Neutrophil (primary cell): ENCODE results near the gene PANK1.

ENCODE experiments used
- H3K27ac ChIP-seq: fragments of 200-600 bp; sonication (generic); 2 replicates; pipeline ENCODE4 v1.5.1; 2016; ENCODE audit warnings: mild to moderate bottlenecking, moderate library complexity
- H3K27me3 ChIP-seq: fragments of 200-600 bp; sonication (generic); 2 replicates; pipeline ENCODE4 v1.6.0; 2016; ENCODE audit warnings: mild to moderate bottlenecking
- H3K36me3 ChIP-seq: fragments of 200-600 bp; sonication (generic); 2 replicates; pipeline ENCODE4 v1.5.1; 2017
- H3K4me1 ChIP-seq, 2 experiments: fragments of 200-600 bp in 1 of 2; sonication (generic) in 1 of 2; 1 replicate in 1 of 2; 2 replicates in 1 of 2; pipeline versions ENCODE4 v1.5.1 to v1.6.1; 2013 to 2016; ENCODE audit warnings: low read depth in 1 of 2, low read length in 1 of 2, mild to moderate bottlenecking in 1 of 2, moderate library complexity in 1 of 2; ENCODE audit not compliant: control insufficient read depth in 1 of 2, insufficient read depth in 1 of 2
- H3K4me3 ChIP-seq, 2 experiments: fragments of 200-600 bp in 1 of 2; sonication (generic) in 1 of 2; 1 replicate in 1 of 2; 2 replicates in 1 of 2; pipeline ENCODE4 v1.5.1; 2013 to 2016; ENCODE audit warnings: low read depth in 1 of 2, low read length in 1 of 2, mild to moderate bottlenecking in 1 of 2, moderate library complexity in 1 of 2
- H3K9me3 ChIP-seq: fragments of 200-600 bp; sonication (generic); 2 replicates; pipeline ENCODE4 v1.5.1; 2016
- CTCF ChIP-seq: fragments of 200-600 bp; sonication (generic); IDR thresholded peaks from 2 replicates; pipeline ENCODE4 v1.5.1; 2016; ENCODE audit warnings: antibody characterized with exemption

Gene PANK1

DNA sequence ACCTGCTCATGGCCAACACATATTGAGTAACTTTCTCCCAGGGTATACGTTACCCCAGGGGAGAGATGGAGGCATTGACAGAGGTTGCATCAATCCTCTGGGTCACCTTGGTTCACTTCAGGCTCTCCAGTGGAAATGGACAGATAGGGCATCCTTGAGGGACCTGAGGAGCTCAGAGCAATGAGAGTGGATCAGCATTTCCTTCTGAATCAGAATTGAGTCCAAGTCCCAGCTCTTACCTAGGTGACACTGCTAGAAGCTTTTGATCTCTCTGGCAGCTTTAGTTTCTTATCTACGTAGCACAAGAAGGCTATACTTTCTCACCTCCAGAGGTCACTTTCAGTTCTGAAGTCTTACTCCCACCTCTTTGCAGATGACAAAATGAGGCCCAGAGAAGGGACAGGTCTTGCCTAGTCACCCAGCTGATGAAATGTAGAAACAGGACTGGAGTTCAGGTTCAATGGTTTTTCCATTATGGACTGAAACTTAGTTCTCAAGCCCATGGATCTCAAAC is 35.2 kb downstream of the PANK1 start:
- no peaks in the 10 kb centered on the region for H3K4me1 ChIP-seq
- H3K36me3 ChIP-seq, result no peaks in the 10 kb centered on the region
- no peak overlapping the region for H3K4me3 ChIP-seq
- H3K9me3 ChIP-seq, result no peaks in the 10 kb centered on the region
- H3K27ac ChIP-seq, result no peak overlapping the region
- TF ChIP-seq CTCF, result no peak
- no peaks in the 10 kb centered on the region for H3K27me3 ChIP-seq

DNA sequence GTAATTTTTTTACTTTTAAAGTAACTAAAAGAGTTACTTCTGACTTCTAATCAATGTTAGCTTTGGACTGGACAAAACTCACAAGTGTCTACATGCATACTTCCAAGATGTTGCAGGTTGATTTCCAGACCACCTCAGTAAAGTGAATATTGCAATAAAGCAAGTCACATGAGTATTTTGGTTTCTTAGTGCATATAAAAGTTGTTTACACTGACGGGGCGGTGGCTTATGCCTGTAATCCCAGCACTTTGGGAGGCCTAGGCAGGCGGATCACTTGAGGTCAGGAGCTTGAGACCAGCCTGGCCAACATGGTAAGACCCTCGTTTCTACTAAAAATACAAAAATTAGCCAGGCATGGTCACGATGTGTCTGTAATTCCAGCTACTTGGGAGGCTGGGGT is 40.8 kb downstream of the PANK1 start:
- H3K4me1 ChIP-seq, result no peaks in the 10 kb centered on the region
- H3K9me3 ChIP-seq, result no peaks in the 10 kb centered on the region
- no peaks in the 10 kb centered on the region for H3K36me3 ChIP-seq
- H3K4me3 ChIP-seq, result no peak overlapping the region
- H3K27ac ChIP-seq, result no peak overlapping the region
- TF ChIP-seq CTCF, result no peak
- no peaks in the 10 kb centered on the region for H3K27me3 ChIP-seq

DNA sequence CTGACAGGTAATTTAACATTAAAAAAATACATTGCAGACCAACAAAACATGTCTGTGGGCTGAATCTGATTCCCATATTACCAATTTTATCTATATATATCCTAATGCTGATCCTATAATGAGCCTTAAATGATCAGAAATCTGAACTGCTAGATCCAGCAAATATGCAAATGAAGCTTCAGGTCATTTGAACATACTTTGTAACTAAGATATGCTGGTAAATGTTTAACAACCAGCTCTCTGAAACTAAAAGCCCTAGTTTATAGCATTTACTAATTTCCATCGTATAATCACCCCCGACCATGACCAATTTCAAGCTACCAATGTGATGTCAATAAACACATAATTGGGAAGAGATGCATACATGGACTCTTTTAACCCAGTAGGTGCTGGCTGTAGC is 42.1 kb downstream of the PANK1 start:
- no peak for TF ChIP-seq CTCF
- Histone ChIP-seq H3K9me3 (no peaks in the 10 kb centered on the region), H3K4me3 (no peak overlapping the region), H3K27ac (no peak overlapping the region), H3K4me1 (no peaks in the 10 kb centered on the region), H3K27me3 (no peaks in the 10 kb centered on the region), H3K36me3 (no peaks in the 10 kb centered on the region)

GRCh38 chr10:89601728-89602361 is 43.2 kb downstream of the PANK1 start:
- Histone ChIP-seq H3K9me3 (no peaks in the 10 kb centered on the region), H3K4me1 (no peaks in the 10 kb centered on the region), H3K36me3 (no peaks in the 10 kb centered on the region), H3K27me3 (no peaks in the 10 kb centered on the region), H3K4me3 (no peak overlapping the region), H3K27ac (no peak overlapping the region)
- no peak for TF ChIP-seq CTCF

- Histone ChIP-seq H3K4me3 (no peak overlapping the region), H3K27ac (no peak overlapping the region), H3K4me1 (no peaks in the 10 kb centered on the region), H3K9me3 (no peaks in the 10 kb centered on the region), H3K27me3 (no peaks in the 10 kb centered on the region), H3K36me3 (no peaks in the 10 kb centered on the region)
- TF ChIP-seq CTCF, result no peak
Observed at GRCh38 chr10:89600041-89600440, 45.0 kb downstream of the PANK1 start.

DNA sequence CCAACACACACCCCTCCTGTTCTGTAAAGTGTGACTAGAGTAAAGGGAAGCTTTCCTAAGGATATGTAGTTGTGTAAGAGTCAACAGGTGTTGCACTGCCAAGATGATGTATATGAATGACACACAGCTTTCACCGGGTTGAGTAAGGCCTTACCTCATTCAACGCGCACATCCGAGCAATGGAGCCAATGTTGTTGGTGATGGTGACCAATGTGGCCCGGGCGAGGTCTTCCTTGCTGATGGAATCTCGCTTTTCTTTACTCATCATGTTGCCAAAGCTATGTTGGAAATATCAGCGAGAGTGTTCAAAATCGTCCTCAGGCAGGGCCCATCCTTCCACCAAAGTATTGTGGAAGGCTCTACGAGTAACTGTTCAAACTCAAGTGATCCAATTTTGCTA is 52.0 kb downstream of the PANK1 start:
- no peaks in the 10 kb centered on the region for H3K27me3 ChIP-seq
- H3K27ac ChIP-seq, result no peak overlapping the region
- H3K9me3 ChIP-seq, result no peaks in the 10 kb centered on the region
- H3K4me1 ChIP-seq, result no peaks in the 10 kb centered on the region
- no peaks in the 10 kb centered on the region for H3K36me3 ChIP-seq
- no peak for TF ChIP-seq CTCF
- H3K4me3 ChIP-seq, result no peak overlapping the region
